Myocyte (in vitro differentiated cells): Measurements from ENCODE around the gene DDX25. TPM values are rescaled to one million over a fixed set of nuclear protein-coding genes. Genes with fewer than 3 reads are reported as not detected.

Experiments used
- DNase-seq: peaks from one replicate; pipeline ENCODE4 v3.0.0-alpha.2; 2012; ENCODE audit warnings: low read depth
- total RNA-seq: library from RNA; depleted of rRNA; stranded (reverse); fragments of >200 nt; gene quantifications from 2 replicates; pipeline ENCODE4 v1.2.3, GENCODE V29; 2014

The DDX25 gene
- total RNA-seq, 1 donor from 2014 or later, result not detected

DNA sequence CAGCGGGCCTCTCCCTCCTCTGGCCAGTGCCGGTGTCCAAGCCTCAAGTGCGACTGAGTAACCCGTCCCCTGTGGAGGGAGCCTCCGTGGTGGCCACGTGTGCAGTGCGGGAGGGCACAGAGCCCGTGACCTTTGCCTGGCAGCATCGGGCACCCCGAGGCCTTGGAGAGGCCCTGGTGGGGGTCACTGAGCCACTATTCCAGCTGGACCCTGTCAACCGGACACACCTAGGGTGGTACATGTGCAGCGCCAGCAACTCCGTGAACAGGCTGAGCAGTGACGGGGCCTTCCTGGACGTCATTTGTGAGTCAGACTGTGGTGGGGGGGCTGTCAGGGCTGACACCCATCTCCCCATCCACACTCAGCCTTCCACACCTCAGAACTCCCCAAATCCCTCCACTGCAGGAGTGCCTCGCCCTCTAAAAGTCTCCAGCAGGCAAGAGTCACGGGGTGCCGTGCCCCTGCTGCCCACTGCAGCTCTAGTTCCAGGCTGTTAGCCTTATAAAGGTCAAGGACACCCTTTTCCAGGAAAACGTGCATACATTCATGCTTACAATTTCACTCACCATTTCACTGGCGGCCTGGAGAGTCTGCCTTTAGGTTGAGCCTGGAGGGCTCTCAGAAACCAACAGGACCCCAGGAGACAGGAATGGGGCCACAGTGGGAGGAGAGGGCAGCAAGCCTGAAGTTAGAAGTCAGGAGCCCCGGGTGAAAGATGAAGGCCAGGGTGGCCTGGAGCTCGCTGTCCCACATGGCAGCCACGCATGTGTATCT lies 44.2 kb downstream of the DDX25 start:
- no peak for DNase-seq

DNA sequence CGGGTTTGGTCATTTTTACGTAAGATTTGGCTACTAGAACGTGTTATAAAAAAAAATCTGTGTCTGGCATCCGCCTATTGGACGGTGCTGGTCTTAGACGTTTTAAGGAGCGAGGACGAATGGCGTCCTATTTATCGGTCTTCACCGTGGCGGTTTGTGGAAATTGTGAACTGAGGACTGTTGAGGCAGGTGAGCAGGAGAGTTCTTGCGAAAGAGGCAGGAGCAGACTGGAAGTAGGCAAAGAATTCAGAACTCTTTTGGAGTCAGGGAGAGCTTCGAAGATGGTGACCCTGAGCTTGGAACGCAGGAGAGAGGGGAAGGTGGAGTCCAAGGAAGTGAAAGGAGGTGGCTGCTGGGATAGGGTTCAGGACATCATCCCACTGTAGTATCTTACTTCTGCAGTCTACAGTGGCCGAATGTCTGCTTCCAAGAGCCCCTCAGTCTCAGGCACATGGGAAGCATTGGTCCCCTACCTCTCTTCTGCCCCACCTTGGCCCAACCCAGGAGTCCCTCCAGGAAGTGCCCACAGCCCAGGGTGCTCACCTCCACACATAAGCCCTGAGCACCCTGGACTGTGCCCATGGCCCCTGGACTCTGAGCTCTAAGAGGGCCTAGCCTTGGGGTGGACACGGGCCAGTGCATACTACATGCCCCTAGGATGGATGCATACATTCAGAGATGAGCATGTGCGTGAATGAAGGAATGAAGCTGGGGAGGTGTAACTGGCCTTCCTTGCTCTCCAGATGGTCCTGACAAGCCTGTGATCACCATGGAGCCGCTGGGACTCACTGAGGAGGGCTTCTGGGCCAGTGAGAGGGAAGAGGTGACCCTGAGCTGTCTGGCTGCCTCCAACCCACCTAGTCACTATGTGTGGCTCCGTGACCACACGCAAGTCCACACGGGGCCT lies 45.2 kb downstream of the DDX25 start:
- DNase-seq, result no peak

DNA sequence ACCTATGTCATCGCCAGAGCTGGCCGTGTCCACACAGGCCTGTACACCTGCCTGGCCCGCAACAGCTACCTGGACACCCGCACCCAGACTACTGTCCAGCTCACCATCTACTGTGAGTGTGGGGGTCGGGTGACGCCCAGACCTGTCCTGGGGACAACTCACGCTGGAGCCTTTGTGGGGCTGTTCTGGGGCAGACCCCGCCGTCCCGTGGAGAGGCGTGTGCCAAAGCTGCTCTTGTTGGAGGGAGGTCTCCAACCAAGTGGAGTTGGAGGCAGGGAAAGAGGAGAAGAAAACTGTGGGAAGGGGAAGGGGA lies 45.8 kb downstream of the DDX25 start:
- DNase-seq, result no peak

DNA sequence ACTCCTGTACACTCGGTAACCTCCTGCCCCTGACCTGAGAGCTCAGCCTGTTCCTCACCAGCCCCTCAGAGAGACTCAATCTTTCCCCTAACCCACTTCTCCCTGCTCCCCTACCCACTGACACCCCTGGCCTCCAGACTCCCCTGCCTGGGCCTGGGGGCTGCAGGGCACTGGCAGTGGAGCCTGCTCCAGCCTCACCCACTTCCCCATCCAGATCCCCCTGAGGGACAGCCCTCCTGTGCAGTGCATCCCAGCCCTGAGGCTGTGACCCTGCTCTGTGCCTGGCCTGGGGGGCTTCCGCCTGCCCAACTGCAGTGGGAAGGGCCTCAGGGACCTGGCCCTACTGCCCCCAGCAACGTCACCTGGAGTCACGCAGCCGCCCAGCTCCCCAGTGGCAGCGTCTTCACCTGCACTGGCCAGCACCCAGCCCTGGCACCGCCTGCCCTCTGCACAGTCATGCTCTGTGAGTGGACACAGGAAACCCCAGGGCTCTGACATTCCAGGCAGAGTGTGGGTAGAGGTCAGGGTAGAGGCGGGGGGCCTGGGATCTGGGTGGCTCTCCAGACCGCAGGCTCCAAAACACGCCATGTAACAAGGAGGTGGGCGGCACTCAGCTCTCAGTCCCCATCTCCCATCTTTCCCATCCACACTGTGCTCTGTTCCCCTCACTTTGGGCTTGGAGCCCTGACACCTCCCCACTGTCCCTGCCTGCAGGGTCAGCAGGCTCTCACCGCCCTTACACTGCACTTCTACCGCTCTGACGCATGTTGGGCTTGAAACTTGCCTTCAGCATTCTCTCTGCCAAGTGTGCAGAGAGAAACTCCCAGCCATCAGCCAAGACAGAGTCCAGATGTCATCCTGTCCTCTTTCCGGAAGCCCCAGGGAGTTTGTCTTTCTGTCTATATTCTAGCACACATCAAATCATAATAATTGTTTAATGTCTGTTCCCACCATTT lies 46.7 kb downstream of the DDX25 start:
- no peak for DNase-seq

DNA sequence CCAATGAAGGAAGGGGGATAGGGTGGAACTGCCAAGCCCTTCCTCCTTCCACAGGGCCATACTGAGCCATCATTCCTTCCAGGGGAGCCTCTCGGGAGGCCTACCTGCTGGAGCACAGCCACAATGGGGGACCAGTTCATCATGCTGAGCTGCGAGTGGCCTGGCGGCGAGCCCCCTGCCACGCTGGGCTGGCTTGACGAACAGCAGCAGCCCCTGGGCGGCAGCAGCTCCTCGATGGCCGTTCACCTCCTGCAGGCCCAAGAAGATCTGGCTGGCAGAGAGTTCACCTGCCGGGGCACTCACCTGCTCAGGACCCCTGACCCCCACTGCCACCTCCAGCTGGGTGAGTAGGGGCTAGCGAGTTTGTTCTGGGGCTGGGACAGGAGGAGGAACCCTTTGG lies 47.4 kb downstream of the DDX25 start:
- DNase-seq, result no peak

DNA sequence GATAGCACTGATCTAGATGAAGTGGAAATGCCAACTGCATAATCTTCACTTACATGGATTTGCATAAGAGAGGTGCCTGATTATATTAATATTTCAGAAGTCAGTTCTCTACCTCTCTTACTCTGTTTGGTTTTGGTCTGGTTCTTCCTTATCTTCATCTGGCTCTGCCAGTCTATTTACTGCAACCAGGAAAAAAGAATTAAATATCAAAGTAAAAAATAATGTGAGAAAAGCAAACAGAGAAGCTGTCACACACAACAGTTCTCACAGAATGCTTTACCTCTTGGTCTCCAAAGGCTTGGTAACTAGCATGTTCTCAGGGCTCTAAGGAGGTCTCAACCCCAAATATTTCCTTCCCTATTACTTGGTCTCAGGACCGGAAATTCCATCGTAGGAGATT lies 48.3 kb downstream of the DDX25 start:
- DNase-seq, result no peak

DNA sequence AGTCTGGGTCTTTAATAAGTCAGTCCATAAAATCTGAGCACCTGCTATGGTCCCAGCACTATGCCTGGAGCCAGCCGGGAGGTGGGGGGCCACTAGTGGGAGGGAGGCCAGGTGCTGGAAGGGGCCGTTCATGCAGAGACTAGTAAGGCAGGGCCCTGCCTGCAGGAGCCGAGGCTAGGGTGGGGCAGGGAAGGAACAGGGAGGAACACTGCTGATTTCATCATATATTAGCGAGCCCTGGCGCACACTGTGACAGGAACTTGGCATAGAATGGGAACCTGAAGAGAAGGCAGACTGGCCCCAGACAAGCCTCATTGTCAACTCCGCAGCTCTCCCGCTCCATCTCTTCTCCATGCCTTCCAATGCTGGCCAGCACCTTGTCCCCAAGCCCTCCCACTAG lies 48.7 kb downstream of the DDX25 start:
- no peak for DNase-seq

DNA sequence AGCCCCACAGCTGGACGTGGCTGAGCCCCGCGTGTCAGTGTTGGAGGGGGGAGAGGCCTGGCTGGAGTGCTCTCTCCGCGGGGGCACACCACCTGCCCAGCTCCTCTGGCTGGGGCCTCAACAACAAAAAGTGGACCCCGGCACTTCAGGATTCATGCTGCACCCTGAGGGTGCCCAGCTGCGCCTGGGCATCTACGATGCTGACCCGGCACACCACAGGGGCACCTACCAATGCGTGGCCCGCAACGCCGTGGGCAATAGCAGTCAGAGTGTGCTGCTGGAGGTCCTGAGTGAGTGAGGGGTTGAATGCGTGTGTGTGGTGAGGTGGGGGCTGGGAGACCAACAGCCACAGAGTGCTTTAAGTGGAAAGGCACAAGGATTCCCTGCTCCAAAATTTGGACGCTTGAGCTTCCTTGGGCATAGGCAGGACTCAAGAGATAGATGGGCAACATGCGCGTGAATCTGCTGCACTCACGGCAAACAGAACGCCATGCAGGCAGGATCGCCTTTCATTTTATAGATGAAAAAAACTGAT lies 49.2 kb downstream of the DDX25 start:
- no peak for DNase-seq

DNA sequence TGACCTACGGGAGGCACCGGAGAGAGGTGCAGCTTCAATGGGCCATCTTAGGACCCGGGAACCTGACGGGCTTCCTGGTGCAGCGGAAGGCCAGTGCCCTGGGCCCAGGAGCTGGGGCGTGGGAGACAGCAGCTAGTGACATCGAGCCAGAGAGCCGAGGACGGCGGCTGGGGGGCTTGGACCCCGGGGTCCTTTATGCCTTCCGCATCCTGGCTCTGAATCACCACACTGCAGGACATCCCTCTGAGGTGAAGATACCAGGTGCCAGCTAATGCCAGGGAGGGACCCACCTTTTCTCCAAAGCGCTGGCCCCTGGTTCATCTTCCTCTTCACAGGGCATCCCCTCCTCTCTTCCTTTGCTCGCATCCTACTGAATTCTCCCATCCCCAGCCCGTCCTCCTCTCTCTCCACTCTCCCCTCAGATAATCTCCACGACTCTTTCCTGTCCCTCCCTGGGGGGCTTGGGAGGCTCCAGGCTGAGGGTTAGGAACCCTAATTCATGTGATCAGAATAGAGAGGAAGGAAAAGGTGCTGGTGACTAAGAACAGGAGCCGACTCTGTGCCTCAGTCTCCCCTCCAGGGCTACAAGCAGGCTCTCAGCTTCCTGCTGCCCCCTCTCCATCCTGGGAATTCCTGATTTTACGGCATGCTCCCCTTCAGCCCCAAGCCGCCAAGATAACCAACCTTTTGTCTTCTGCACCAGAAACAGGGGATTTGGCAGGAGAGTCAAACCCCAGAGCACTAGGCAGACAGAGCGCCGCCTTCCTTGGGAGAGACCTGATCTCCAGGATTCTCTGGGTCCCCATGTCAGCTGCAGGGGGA lies 50.0 kb downstream of the DDX25 start:
- DNase-seq, result no peak

DNA sequence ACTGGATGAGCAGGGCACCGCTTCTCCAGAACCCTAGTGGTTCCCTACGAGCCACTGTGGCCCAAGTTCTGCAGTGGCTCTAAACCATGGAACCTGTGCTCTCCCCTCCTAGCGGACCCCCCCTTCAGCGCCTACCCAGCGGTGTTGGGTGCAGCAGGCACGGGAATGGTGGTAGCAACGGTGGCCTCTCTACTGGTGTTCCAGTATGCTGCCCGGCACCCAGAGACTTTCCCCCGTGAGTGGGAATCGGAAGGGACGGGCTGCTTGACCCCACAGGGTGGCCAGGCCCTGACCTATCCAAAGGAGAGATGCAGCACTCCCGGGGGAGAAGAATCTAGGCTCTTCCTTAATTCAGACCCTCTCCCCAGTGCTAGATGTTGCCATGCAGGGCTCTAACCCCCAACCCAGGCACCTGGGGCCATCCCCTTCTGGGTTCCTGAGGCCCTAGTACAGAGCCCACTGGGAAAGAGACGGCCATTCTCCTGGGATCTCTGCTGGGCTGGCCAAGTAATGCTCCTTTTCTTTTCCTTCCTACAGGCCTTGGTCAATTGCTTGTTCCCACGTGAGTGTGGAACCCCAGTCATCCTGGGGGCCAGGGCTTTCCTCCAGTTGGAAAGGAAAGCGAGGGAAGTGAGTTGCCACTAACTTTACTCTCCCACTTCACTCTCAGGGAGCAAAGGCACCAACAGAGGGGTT lies 50.8 kb downstream of the DDX25 start:
- no peak for DNase-seq

DNA sequence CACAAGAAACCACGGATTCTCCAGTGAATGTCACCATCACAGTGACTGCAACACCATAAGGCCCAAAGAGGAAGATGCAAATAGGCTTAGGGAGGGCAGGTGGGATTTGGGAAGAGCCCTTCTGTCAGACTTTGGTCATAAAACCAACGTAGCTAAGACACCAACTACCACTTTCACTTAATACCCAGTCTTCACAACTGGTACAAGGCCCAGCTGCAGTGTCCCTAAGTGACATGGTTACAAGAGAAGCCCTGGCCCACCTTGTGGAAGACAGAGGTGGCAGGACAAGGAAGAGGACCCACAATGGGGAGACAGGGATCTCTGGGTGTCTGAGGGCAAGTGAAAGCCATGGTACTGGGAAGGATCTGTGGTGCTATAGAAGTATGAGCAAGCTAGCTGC lies 51.5 kb downstream of the DDX25 start:
- DNase-seq, result no peak

DNA sequence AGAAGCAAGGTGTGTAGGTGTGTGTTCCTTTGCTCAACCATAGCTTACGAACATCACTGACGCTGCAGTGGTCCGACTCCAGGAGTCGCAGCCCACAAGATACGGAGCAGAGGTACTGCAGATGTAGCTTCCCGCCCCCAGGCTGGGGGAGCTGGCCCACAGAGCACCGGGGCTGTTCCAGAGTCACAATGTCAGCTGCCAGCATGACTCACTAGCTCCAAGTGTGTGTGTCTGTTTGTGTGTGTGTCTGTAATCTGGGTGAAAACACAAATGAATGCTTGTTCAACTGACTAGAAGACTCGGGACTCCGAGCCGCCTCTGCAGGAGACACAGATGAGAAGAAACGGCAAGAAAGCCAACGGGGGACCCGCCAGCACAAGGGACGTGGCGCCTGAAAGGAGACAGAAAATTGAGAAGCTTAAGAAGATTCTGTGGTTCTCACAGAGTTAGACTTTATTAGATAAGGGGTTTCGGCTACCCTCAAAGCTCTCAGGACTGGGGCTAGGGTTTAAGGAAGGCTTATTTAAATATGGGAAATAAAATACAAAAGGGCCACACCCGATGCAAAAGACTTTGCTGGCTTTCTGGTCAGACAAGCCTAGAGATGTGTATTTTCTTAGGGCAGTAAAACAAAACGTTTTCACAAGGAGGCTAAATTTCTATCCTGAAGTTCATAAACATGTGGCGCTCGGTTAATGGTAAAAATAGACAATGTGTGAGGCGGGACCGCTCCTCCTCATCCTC lies 52.3 kb downstream of the DDX25 start:
- DNase-seq, result peak; percentile 30

DNA sequence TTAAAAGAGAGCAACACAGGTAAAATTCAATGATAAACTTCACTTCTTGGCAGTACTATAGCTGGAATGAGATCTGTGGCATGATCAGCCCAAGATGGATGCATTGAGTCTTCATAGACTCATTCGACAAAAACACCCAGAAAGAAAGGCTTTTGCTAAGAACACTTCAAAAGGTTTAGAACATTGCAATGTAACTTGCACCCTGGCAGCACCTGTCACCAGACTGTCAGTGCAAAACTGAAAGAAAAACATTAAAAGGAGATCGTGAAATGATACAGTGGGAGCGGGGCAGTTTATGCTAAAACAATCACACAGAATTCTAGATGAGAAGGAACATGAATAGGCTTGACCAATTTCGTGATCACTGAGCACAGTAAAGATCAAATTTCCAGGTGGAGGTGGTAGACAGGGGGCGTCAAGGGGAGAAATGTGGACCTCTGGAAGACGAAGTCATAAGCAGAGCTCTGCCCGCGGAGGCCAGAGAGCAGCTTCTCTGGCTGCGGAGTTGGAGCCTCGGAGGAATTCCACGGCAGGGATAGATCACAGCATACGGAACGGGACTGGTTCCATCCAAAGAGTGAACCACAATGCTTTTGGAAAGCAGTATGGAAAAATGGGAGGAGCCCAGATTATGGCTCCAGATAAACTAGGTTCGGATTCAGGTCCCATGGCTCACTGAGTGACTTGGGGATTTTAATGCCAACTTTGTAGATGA lies 53.5 kb downstream of the DDX25 start:
- no peak for DNase-seq

DNA sequence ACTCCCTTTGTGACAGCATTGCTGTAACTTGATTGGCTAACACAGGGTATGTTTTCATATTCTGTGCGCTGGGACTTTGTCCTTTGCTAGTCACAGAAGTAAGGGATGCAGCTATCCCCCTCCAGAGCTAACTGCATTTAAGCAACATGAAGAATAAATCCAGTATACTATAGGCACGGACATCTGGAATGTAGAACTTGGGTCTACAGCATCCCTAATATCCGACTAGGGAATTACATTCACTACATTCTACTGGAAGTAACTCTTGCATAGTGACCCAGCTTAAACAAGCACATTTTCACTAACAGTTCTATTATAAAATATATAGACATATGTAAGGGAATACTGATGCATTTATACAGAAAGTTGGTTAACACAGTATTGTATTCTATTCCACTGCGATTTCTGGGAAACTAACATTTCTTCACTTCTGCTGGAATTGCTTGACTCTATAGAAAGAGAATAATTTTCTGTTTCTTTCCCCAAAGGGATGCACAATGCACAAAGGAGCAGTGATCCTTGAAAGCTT lies 54.6 kb downstream of the DDX25 start:
- DNase-seq, result no peak

DNA sequence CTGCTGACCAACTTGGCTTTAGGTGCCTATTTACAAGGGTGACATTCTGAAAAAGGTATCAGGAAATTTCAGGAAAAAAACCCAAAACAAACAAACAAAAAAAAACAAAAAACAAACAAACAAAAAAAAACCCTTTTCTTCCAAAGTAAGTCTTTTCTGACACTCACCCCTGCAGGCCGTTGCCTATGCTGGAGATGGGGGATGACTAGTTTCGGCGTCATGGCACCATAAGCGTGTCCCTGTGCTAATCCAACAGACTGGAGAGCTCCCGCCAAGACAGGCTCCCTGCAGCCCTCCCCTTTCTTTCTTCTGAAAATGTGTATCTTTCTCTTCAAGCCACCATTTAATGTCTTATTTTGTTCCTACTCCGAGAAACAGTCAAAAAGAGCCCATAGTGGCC lies 55.2 kb downstream of the DDX25 start:
- DNase-seq, result no peak

DNA sequence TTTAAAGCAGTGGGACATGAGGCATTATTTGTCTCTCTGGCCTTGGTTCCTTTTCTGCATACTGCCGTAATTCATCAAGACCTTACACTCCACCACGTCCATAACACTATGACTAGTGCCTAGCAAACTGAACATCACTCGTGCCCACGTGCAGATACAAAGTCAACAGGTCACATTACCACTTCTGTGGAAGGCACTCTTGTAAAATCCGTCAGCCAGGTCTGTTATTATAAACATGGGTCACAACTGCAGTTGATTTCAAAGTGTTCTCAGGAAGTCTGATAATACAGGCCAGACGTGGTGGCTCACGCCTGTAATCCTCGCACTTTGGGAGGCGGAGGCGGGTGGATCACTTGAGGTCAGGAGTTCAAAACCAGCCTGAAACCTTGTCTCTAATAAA lies 55.6 kb downstream of the DDX25 start:
- no peak for DNase-seq

DNA sequence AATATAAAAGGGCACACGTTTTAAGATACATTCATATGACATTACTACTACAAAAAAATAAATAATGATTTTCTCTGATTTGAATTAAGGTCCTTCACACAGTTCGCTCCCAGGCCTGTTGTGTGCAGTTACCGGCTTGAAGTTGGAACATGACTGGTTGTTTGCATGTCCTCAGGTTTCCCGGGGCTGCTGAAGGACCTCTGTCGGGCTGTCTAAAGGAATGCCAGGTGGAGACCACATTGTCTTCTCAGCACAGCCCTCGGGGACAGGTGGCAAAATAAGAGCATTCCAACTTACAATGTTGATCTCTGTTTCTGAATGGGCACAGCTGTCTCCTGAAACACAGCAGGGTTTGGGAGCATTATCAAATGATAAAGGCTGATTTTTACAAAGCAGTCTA lies 56.5 kb downstream of the DDX25 start:
- DNase-seq, result peak; percentile 56

DNA sequence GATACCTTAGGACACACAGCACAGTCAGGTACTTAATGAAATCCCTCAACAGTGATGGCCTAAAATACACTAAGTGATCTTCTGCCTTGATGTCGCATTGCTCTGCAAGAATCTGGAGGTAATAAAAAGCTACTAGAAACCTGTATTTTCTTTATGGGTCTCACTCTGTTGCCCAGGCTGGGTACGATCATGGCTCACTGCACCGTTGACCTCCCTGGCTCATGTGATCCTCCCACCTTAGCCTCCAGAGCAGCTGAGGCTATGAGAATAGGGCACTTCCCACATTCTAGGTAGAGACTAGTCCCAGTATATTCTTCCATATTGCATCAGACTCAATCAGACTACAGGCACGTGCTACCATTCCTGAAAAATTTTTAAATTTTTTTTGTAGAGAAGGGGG lies 63.2 kb downstream of the DDX25 start:
- no peak for DNase-seq
